Stimulated activated CD8-positive, alpha-beta memory T cell treated with anti-CD3 and anti-CD28 coated beads, Interleukin-12 subunit alpha, Interleukin-12 subunit beta, amount 100 ng/mL, for 24 hours (primary cell): ENCODE measurements around the gene TMEM126B.
A peak's percentile ranks its signal among the peaks of the same experiment; 100 is the strongest.
"Not testable (repeated sequence)": the region's sequence is repeated elsewhere in the genome, so short reads cannot be mapped to it uniquely, and the experiment has no call there.

Experiments
- DNase-seq: peaks from one replicate; pipeline ENCODE4 v3.0.0-alpha.2; 2020; ENCODE audit errors: extremely low read depth

Gene TMEM126B

GRCh38 chr11:85647604-85648299 is 19.4 kb downstream of the TMEM126B start, which contains the start of gene TMEM126A:
Gene TMEM126A, plus strand, starts transcription at chr11:85647967. Its CDS starts 2,289 bp downstream, at chr11:85650256.
- DNase-seq, result peak; percentile 80

GRCh38 chr11:85651118-85651517 is 22.7 kb downstream of the TMEM126B start:
- no peak for DNase-seq

- DNase-seq, result no peak
Observed at GRCh38 chr11:85652786-85653447, 24.5 kb downstream of the TMEM126B start.

GRCh38 chr11:85654343-85654742 is 25.9 kb downstream of the TMEM126B start:
- DNase-seq, result not testable (repeated sequence)

GRCh38 chr11:85656777-85657176 is 28.4 kb downstream of the TMEM126B start:
- DNase-seq, result no peak

- no peak for DNase-seq
Observed at GRCh38 chr11:85658180-85658579, 29.8 kb downstream of the TMEM126B start.

GRCh38 chr11:85661972-85662664 is 33.7 kb downstream of the TMEM126B start:
- no peak for DNase-seq

- DNase-seq, result no peak
Observed at GRCh38 chr11:85663080-85663752, 34.8 kb downstream of the TMEM126B start.

GRCh38 chr11:85663753-85664614 is 35.6 kb downstream of the TMEM126B start:
- DNase-seq, result peak; percentile 75

- DNase-seq, result peak; percentile 83
Observed at GRCh38 chr11:85664615-85665481, 36.5 kb downstream of the TMEM126B start, which contains the start of gene CREBZF. Gene CREBZF, minus strand, starts transcription at chr11:85665129. Its CDS starts 254 bp downstream, at chr11:85664875.

GRCh38 chr11:85665733-85666132 is 37.3 kb downstream of the TMEM126B start:
- DNase-seq, result no peak

GRCh38 chr11:85666687-85667086 is 38.3 kb downstream of the TMEM126B start:
- DNase-seq, result no peak

GRCh38 chr11:85668157-85668556 is 39.8 kb downstream of the TMEM126B start:
- DNase-seq, result no peak

- DNase-seq, result not testable (repeated sequence)
Observed at GRCh38 chr11:85670949-85671663, 42.7 kb downstream of the TMEM126B start.

GRCh38 chr11:85672105-85672902 is 43.9 kb downstream of the TMEM126B start:
- no peak for DNase-seq

- DNase-seq, result no peak
Observed at GRCh38 chr11:85673393-85673792, 45.0 kb downstream of the TMEM126B start.

GRCh38 chr11:85679576-85679975 is 51.2 kb downstream of the TMEM126B start:
- no peak for DNase-seq

- DNase-seq, result no peak
Observed at GRCh38 chr11:85680897-85681296, 52.5 kb downstream of the TMEM126B start.
